ENCODE measurements around the gene MACROD2.

Gene MACROD2

DNA sequence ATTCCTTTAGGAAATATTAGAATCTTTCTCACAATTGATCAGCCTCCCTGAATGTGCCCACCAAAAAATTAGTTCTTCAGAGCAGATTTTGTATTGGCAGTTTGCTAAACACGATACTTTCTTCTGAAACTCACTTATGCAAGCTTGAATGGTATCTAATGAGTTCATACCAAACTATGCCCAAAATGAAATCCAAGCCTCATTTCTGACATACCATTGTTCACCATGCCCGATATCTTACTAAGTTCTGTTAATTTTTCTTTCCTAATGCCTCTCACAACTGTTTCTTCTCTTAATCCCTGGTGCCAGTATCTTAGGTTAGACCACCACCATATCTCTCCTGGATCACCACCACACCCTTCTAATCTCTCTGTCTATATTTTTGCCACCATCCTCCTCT is 1822.0 kb downstream of the MACROD2 start:
- DNase-seq (ENCODE audit: low spot score), result no peak

- no peak for DNase-seq (ENCODE audit: low spot score)
Measured at GRCh38 chr20:15818651-15819071, 1823.3 kb downstream of the MACROD2 start.

DNA sequence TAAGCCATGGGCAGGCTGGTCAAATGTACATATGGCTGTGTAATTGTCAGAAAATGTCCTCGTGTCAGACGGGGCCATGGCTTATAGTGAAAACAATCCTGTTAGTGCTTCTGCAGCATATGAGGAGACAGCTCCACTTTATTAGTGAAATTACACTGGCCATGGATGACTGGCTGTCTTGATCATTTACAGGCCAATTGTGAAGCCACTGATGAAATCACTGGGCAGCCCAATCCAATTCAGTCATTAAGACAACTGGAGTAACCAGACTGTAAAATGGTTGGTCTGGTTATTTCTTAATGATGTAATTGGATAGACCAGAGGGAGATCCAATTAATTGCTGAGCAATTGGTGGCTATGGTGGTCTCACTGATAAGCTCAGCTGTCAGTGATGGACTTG is 1828.4 kb downstream of the MACROD2 start:
- DNase-seq (ENCODE audit: low spot score), result no peak

DNA sequence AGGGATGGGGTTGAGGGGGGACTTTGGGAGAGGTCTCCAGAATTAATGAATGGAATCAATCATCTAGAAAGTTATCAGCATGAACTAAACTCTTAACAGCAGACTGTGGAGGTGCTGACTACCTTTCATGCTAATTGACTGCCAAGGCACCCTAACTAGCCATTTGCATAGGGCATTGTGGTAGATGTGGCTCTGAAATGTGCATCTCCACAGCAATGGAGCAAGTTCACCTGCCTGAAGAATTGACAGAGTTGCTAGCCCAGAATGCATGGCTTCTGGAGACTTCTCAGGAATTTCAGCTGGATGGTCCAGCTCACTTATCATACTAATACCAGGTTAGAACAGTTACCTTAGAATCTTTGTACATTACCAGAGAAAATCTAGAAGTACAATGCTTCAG is 1832.3 kb downstream of the MACROD2 start:
- no peak for DNase-seq (ENCODE audit: low spot score)

- no peak for DNase-seq (ENCODE audit: low spot score)
Measured at GRCh38 chr20:15831201-15831600, 1835.9 kb downstream of the MACROD2 start.

DNA sequence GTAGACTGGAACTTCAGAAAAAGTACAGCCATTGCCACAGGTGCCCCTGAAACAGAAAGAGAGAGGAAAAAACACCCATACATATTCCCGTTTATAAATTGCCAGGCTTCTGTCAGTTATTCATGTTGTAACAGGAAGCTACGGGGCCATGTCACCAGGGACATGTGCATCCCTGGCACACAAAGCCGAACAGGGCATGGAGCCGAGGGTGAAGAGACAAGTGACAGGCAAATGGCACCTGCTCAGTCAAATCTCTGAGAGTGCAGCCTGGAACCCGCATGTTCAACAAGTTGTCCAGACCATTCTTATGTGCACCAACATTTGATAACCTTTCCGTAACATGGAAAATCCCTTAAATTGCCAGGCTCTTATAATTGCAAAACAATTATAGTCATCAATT is 1837.2 kb downstream of the MACROD2 start:
- DNase-seq (ENCODE audit: low spot score), result no peak

DNA sequence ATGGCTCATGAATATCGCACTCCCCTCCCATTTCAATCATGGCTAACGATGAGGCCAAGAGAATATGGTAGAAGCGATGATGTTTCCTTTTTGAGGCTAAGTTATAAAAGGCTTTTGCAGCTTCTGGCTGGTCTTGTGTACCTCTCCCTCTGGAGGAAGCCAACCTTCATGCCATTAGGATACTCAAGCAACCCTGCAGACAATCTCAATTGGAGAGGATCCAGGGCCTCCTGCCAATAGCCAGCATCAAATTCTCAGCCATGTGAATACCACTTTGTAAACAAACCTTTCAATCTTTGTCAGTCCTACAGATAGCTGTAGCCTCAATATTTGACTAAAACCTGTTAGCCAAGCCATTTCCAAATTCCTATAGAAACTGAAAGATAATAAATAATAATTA is 1839.5 kb downstream of the MACROD2 start:
- no peak for DNase-seq (ENCODE audit: low spot score)

- DNase-seq (ENCODE audit: low spot score), result no peak
Measured at GRCh38 chr20:15835811-15836210, 1840.5 kb downstream of the MACROD2 start.

- no peak for DNase-seq (ENCODE audit: low spot score)
Measured at GRCh38 chr20:15836634-15837033, 1841.3 kb downstream of the MACROD2 start.

- no peak for DNase-seq (ENCODE audit: low spot score)
Measured at GRCh38 chr20:15837563-15837962, 1842.2 kb downstream of the MACROD2 start.

- no peak for DNase-seq (ENCODE audit: low spot score)
Measured at GRCh38 chr20:15838466-15838865, 1843.2 kb downstream of the MACROD2 start.

DNA sequence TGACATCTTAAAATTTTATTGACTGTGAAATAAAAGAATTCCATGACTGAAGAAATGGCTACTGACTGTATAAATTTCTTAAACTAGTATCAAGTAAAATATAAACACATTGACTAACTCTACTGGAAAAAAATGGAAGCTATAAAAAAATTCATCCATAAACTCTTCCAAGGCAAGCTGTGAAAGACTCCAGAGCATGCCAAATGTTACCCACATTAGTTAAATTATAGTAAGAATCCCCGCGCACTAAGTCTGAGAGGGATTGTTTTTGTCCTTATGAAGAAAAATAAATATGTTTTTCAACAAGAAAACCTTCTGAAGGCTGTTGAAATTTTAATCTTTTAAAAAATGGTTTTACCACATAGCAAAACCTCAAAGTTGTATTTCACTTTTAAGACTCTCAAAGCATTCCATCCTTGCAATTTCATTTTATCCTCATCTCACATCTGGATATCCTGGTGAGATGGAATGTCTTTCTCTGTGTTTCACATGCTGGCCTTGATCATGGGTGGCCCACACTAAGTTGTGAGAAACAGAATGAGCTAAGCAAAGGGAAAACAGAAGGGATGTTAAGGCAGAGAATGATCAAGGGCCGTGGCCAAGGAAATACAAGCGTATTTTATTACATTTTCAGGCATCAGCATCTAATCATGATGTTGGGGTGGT is 1845.5 kb downstream of the MACROD2 start:
- DNase-seq (ENCODE audit: low spot score), result no peak

DNA sequence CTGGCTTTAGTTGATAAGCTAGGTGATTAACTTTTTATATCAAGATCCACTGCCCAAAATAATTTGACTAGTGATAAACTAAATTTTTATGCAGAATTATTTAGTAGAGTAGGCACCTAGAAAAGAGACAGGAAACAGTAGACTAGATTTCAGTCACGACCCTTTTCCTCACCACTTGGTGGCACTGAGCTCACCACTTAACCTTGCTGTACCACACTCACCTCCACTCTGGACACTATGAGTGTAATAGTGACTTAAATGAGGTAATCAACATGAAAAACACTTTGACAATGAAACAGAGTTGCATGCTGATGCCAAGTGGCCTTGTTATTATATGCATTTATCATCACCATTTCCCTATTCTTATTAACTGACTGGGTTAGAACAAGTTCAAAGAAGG is 1847.6 kb downstream of the MACROD2 start:
- no peak for DNase-seq (ENCODE audit: low spot score)

DNA sequence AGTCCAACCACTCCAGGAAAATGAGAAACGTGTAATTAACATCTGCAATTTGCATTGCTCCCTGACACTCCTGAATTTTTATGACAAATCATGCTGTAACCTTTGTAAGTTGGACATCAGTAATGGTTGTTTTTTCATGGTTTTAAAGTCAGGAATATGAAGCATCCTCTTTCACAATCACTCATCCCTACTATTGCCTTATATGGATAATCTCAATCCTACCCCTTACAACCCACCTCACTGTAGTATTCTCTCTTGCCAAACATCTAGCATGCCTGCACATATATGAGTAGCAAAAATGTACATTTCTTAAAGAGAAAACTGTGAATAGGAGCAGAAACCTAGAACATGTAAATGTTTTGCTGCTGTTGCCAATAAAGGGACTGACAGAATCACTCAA is 1848.5 kb downstream of the MACROD2 start:
- DNase-seq (ENCODE audit: low spot score), result no peak

DNA sequence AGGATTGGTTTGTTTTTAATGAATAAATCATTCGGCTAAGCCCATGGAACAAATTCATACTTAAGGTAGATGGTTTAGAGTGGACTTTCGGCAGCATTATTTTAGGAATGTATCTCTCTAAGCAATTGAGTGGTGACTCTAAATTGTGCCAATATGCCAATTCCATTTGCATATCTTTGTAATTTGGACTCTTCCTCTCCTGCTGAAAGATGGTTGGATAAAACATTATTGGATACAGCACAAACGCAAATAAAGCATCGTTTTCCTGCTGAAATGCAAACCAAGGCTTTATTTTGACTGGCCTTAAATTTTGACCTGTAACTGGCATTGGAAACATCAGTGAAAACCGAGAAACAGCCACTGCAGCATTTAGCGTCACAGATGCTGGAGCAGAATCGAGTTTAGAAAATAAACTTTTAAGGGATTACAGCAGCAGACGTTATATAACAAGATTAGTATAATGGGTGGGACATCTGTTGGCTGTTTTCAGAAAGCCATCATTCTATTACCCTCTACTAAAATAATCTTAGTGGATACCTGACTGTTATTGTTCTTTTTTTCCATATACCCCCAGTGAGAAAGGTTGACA is 1852.0 kb downstream of the MACROD2 start:
- no peak for DNase-seq (ENCODE audit: low spot score)

DNA sequence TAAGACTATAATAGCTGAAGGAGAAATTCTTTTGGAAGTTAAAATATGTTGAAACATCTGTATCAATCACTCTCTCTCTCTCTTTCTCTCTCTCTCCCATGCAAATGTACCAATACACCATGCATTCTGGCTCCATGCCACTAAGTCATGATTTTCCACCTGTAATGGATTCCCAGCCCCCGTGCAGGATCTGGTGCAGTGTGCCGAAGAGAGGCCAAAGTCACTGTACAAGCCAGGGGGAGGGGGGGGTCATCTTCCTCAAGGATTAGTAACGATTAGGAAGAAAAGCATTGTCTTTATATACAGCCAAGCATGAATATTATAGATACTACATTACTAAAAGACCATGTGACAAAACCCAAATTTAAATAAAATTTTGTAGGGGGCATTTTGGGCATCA is 1852.8 kb downstream of the MACROD2 start:
- no peak for DNase-seq (ENCODE audit: low spot score)

GRCh38 chr20:15848995-15849610 is 1853.8 kb downstream of the MACROD2 start:
- DNase-seq (ENCODE audit: low spot score), result no peak

DNA sequence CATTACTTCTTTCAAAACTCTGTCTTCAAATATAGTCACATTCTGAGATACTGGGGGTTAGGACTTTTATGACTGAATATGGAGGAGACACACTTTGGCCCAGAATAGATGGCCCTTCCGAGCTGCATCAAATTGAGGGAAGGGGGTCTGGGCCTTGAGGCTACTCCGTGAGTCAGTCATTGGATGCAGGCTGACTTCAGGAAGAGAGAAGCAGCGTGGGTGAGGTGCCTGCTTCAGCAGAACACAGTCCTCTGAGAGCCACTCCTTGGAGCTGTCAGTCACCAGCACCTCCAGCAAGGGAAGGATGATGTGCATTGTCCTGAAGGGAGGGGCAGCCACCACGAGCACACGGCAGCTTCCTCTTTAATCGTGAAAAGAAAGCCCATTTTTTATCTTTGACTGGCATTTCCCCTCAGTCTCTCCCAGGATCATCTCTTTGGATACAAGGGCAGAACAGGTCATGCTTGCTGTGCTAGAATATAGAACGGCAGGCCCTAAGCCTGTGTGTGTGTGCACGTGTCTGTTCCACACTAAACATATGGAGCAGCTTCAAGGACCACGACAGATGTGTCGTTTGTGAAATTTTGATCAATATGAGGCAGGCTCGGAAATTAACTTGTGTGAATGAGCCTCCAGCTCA is 1856.4 kb downstream of the MACROD2 start:
- DNase-seq (ENCODE audit: low spot score), result no peak

DNA sequence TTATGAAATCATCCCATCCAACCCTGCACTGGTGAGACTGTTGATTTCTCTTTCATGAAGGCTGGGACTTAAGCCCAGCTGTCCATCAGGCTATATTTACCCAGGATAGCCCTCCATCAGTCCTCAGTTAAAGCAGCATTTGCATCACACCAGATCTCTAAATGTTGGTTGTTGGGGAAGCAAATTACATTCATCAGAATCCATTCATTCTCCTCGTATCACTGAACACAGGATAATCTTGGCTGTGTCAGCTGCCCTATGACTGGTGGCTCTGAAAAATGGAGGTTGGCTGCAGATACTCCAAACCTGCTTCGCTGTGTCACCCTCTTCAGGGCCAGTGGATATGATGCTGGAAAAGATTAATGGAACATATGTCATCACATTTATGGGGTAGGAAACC is 1859.6 kb downstream of the MACROD2 start:
- no peak for DNase-seq (ENCODE audit: low spot score)

GRCh38 chr20:15857173-15857784 is 1862.0 kb downstream of the MACROD2 start:
- no peak for DNase-seq (ENCODE audit: low spot score)

DNA sequence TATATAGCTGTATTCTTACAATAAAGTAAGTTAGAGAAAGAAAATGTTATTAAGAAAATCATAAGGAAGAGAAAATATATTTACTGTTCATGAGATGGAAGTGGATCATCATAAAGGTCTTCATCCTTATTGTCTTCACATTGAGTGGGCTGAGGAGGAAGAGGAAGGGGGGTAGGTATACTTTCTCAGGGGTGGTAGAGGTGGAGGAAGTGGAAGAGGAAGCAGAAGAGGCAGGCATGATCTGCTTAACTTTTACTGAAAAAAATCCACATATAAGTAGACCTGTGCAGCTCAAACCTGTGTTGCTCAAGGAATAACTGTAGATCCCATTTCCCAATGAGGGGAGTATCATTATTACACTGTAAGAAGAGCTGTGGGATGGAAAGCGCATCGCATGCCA is 1863.7 kb downstream of the MACROD2 start:
- DNase-seq (ENCODE audit: low spot score), result no peak

GRCh38 chr20:15860850-15861249 is 1865.5 kb downstream of the MACROD2 start:
- DNase-seq (ENCODE audit: low spot score), result no peak

DNA sequence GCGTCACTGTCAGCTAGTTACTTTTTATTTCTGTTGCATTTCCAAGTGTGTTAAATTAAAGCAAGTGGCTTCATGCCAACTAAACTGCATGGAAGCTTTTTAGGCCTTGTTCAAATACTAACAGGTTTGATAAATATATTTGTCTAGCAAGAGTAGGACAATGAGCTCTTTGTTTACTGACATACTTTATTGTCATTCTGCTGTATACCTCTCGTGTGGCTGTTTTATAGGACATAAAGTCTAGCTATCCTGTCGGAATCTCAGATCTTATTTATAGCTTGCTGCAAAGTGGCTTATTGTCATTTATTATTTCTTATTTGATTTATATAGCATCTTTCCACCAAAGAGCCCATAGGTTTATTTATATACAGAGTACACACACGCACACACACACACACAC is 1866.9 kb downstream of the MACROD2 start:
- no peak for DNase-seq (ENCODE audit: low spot score)
